Left renal pelvis (tissue), 4 donors: ENCODE results near the gene KRTAP12-2. TPM values are rescaled to one million over a fixed set of nuclear protein-coding genes. Genes with fewer than 3 reads are reported as not detected.
"Not testable (repeated sequence)": the region's sequence is repeated elsewhere in the genome, so short reads cannot be mapped to it uniquely, and the experiment has no call there.

Source experiments
- DNase-seq, 4 donors: peaks; one replicate each; pipeline ENCODE4 v3.0.0-alpha.2; 2013; ENCODE audit warnings: low read depth in 4 of 4, low spot score in 3 of 4
- polyA plus RNA-seq, 4 donors: library from polyadenylated mRNA; unstranded; fragments of 120-200 nt; gene quantifications; one replicate each; pipeline ENCODE4 v1.2.1, GENCODE V29; 2013; ENCODE audit not compliant: insufficient read length in 4 of 4

KRTAP12-2 gene
- polyA plus RNA-seq, 4 donors = not detected

- DNase-seq = no peak
These were observed 36.4 kb upstream of the KRTAP12-2 start for GRCh38 chr21:44702973-44703730.

GRCh38 chr21:44702111-44702972 lies 35.6 kb upstream of the KRTAP12-2 start:
- no peak for DNase-seq

DNA sequence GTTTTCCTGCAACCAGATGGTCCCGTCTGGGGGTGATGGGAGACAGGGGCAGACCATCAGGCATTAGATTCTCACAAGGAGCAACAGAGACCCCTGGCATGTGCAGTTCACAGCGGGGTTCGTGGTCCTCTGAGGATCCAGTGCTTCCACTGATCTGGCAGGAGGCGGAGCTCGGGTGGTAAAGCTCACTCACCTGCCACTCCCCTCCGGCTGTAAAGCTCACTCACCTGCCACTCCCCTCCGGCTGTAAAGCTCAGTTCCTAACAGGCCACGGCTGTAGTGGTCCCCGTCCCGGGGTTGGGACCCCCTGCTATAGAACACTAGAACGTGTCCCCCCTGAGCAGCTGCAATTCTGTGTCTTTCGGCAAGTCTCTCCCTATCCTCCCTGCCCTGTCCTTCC lies 34.8 kb upstream of the KRTAP12-2 start:
- no peak for DNase-seq

GRCh38 chr21:44701023-44701400 lies 34.3 kb upstream of the KRTAP12-2 start:
- DNase-seq = no peak

GRCh38 chr21:44700101-44701022 lies 33.6 kb upstream of the KRTAP12-2 start:
- DNase-seq = no peak

GRCh38 chr21:44699502-44700001 lies 32.8 kb upstream of the KRTAP12-2 start:
- no peak for DNase-seq

GRCh38 chr21:44697811-44698734 lies 31.3 kb upstream of the KRTAP12-2 start:
- no peak for DNase-seq

- not testable (repeated sequence) for DNase-seq
These were observed 30.6 kb upstream of the KRTAP12-2 start, which contains the start of gene KRTAP10-12 for GRCh38 chr21:44697172-44697810. Gene KRTAP10-12, plus strand, starts transcription at chr21:44697172. Its CDS starts 30 bp downstream, at chr21:44697202.

DNA sequence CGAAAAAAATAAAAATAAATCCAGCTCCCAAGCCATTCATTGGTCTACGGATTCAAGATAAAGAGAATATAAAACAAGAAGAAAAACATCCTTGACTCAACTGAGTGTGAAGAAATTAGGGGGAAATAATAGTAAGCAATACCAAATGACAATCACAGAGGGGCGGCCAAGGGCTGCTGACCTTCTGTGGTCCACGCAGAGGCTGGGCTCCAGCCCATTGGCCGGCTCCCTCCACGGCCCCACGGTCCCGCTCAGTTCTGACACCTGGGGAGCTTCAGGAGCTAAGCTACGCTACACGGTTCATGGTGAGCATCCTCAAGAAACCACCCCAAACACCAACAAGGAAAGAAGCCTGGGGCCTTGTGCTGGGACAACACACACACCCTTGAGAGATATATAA lies 29.8 kb upstream of the KRTAP12-2 start:
- DNase-seq = no peak

GRCh38 chr21:44695641-44696040 lies 28.9 kb upstream of the KRTAP12-2 start:
- DNase-seq = no peak

DNA sequence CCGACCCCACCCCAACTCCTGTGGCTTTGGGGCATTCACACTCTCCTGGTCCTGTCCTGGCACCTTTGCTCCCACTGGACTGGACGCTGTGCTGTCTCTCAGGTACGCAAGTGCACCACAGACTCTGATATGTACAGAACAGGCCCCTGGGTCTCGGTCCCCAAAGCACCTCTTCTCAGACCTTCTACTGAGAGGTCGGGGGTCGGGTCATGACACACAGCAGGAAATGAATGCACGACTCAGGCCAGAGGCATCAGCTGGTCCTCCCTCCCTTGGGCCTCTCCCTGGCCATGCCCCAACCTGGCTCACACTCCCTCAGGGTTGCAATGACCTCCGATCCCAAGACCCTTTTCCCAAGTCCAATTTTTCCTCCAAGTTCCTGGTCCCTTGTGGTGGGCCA lies 28.5 kb upstream of the KRTAP12-2 start:
- DNase-seq = no peak

DNA sequence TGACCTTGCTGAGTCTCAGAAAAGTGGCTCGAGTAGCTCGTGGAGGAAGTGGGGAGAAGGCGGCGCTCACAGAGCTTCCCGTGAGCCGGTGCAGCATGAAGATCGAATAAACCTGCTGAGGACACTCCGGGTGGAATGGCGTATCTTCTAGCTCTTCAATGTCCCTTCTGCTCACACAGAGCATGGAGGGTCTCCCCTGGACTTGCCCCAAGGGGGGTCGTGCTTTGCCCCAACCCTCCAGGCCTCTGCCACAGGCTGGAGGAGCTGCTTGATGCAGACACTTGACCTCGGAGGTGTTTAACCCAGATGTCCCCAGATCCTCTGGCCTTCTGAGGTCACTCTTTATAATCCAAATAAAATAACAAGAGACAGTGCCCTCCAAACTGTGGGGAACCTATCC lies 28.0 kb upstream of the KRTAP12-2 start:
- DNase-seq = no peak

- DNase-seq = no peak
These were observed 26.2 kb upstream of the KRTAP12-2 start for GRCh38 chr21:44692798-44693512.

DNA sequence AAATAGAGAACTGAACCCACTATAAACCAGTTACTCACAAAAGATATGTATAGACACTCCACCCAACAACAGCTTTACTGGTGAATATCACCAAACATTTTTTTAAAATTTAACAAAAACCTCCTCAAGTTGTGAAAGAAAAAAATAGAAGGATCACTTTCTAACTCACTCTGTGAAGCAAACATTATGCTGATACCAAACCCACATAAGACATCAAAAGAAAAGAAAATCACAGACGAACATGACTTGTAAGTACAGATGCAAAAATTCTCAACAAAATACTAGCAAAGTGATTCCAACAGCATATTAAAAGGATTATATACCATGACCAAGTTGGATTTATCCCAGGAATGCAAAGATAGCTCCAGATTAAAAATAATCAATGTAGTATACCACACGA lies 25.0 kb upstream of the KRTAP12-2 start:
- no peak for DNase-seq

DNA sequence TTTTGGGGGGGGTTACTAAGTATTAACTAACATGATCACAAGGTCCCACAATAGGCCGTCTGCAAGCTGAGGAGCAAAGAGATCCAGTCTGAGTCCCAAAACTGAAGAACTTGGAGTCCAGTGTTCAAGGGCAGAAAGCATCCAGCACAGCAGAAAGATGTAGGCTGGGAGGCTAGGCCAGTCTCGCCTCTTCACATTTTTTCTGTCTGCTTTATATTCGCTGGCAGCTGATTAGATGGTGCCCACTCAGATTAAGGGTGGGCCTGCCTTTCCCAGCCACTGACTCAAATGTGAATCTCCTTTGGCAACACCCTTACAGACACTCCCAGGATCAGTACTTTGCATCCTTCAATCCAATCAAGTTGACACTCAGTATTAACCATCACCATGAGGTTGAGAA lies 23.0 kb upstream of the KRTAP12-2 start:
- DNase-seq = not testable (repeated sequence)

DNA sequence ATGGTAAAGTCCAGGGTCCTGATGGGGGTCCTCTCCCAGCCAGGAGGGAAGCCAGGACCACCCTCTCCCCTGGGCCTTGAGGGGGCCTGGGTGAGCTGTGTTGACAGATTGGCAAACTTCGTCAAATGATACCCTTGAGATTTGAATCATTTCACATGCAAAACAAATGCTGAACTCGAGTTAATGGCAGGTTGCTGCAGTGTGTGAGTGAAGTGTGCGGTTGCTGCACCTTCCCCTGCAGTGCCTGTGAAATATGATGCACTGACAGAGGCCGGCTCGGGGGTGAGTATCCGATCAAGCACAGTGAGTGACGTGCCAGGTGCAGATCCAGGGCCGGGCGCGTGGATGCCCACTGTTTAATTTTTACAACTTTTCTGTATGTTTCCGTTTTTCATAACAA lies 20.9 kb upstream of the KRTAP12-2 start:
- DNase-seq = no peak

GRCh38 chr21:44686843-44687561 lies 20.3 kb upstream of the KRTAP12-2 start:
- DNase-seq = no peak
